ENCODE measurements around the gene FAHD2A. TPM values are rescaled to one million over a fixed set of nuclear protein-coding genes. Genes with fewer than 3 reads are reported as not detected.
A peak's percentile ranks its signal among the peaks of the same experiment; 100 is the strongest.
"Not testable (repeated sequence)": the region's sequence is repeated elsewhere in the genome, so short reads cannot be mapped to it uniquely, and the experiment has no call there.

The FAHD2A gene, protein sequence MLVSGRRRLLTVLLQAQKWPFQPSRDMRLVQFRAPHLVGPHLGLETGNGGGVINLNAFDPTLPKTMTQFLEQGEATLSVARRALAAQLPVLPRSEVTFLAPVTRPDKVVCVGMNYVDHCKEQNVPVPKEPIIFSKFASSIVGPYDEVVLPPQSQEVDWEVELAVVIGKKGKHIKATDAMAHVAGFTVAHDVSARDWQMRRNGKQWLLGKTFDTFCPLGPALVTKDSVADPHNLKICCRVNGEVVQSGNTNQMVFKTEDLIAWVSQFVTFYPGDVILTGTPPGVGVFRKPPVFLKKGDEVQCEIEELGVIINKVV
- 43.0 TPM for polyA plus RNA-seq
- long read RNA-seq, donor 1, full-length matches to known transcripts = 8 of 8 reads
- long read RNA-seq, donor 1, partial matches to known transcripts = 0 of 8 reads
- long read RNA-seq, donor 1, other reads (novel, unspliced or antisense) = 0 of 8 reads
- long read RNA-seq, donor 2, full-length matches to known transcripts = 11 of 16 reads
- long read RNA-seq, donor 2, partial matches to known transcripts = 5 of 16 reads
- long read RNA-seq, donor 2, other reads (novel, unspliced or antisense) = 0 of 16 reads
- long read RNA-seq, donor 3 = 0 reads
- long read RNA-seq, donor 4 = 0 reads
- long read RNA-seq, donor 5, full-length matches to known transcripts = 3 of 3 reads
- long read RNA-seq, donor 5, partial matches to known transcripts = 0 of 3 reads
- long read RNA-seq, donor 5, other reads (novel, unspliced or antisense) = 0 of 3 reads
- long read RNA-seq, donor 6, full-length matches to known transcripts = 4 of 16 reads
- long read RNA-seq, donor 6, partial matches to known transcripts = 12 of 16 reads
- long read RNA-seq, donor 6, other reads (novel, unspliced or antisense) = 0 of 16 reads
- long read RNA-seq, donor 7, partial matches to known transcripts = 0 of 1 reads
- long read RNA-seq, donor 7, other reads (novel, unspliced or antisense) = 0 of 1 reads
- long read RNA-seq, donor 8, full-length matches to known transcripts = 16 of 16 reads
- long read RNA-seq, donor 8, partial matches to known transcripts = 0 of 16 reads
- long read RNA-seq, donor 8, other reads (novel, unspliced or antisense) = 0 of 16 reads
- long read RNA-seq, donor 9, full-length matches to known transcripts = 8 of 14 reads
- long read RNA-seq, donor 9, partial matches to known transcripts = 6 of 14 reads
- long read RNA-seq, donor 9, other reads (novel, unspliced or antisense) = 0 of 14 reads
- long read RNA-seq, donor 10, full-length matches to known transcripts = 8 of 8 reads
- long read RNA-seq, donor 10, partial matches to known transcripts = 0 of 8 reads
- long read RNA-seq, donor 10, other reads (novel, unspliced or antisense) = 0 of 8 reads
- long read RNA-seq, donor 11, full-length matches to known transcripts = 2 of 2 reads
- long read RNA-seq, donor 11, partial matches to known transcripts = 0 of 2 reads
- long read RNA-seq, donor 11, other reads (novel, unspliced or antisense) = 0 of 2 reads

DNA sequence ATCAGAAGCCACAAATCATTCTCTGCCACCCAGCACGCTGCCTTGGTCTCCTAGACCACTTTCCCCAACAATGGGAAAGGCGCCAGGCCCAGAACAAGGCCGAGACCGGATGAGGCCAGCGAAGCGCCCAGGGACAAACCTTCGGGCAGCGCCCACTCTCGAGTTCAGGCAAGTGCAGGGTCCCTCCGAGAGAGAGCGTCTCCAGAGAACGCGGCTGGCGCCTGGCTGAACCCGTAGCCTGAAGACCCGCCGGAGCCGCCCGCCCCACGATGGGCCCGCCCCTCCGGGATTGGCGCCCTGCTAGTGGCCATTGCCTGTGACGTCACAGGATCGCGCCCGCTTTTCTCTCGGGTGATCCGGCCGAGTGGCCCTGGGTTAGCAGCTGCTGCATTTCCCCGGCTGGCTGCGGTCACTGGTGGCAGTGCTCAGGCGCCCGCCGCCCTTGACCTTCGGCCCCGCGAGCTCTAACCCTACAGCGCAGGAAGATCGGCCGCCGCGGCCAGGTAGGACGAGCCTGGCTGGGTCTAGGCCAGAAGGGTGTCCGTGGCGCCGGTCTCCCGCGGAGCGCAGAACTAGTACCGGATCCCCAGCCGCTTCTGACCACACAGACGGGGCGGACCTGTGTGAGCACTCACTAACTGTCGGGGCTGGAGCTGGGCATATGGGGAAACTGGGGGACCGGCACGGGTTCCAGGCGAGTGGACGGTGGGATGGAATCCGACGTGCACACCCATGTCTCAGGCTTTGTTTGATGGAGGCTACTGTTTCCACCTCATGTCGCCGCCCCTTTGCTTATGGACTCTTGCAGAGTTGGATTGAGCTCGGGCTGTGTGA, at the start of gene FAHD2A:
Gene FAHD2A, plus strand, starts transcription at position 339 of the 834 bp plus-strand sequence. CDS start 2,851 bp downstream, outside the sequence.
- WGBS (ENCODE audit: insufficient coverage, low lambda C conversion rate) = 0% methylated on average over 1 of the region's 64 CpGs
- H3K27ac ChIP-seq (ENCODE audit: low read length) = peak within 1 kb of the TSS; percentile 94

DNA sequence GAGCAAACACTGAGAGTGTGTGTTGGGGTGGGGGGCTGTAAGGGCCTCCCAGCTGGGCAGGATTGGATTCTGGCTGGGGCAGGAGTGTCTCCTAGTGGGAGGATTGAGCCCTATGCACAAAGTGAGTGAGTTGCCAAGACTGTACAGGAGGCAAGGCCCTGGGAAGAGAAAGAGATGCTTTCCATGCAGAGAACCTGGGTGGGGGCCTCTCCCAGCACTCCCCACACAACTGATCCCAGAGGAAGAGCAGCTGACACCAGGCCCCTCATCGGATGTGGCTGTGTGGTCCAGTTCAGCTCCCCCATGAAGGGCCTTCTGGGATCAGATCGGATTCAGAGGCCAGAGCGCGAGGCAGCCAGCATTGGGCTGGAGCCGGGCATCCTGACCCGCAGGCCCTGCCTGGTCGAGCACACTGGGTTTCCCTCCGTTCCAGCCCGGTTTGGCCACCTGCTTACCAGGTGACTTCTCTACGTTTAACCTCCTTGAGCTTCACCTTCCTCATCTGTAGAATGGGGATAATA, 49.4 kb upstream of the FAHD2A start:
- Histone ChIP-seq H3K4me1 (ENCODE audit: control insufficient read depth, insufficient read depth, low read length) (no peaks in the 10 kb centered on the region), H3K36me3 (ENCODE audit: control insufficient read depth, insufficient read depth, low read length) (no peaks in the 10 kb centered on the region), H3K9me3 (ENCODE audit: control insufficient read depth, low read depth, low read length) (peaks cover 4% of the 10 kb centered on the region), H3K27ac (ENCODE audit: low read length) (no peak overlapping the region), H3K4me3 (ENCODE audit: low read length) (no peak overlapping the region), H3K27me3 (ENCODE audit: control insufficient read depth, insufficient read depth, low read length) (peaks cover 23% of the 10 kb centered on the region)
- WGBS (ENCODE audit: insufficient coverage, low lambda C conversion rate) = no CpG with 5 or more reads among the region's 10 CpGs
- DNase-seq = no peak

More for the DNA sequence above, at the start of gene FAHD2A:
- peaks cover 5% of the 10 kb centered on the region for H3K9me3 ChIP-seq (ENCODE audit: control insufficient read depth, low read depth, low read length)
- peak; percentile 94 to 96 for DNase-seq
- H3K27me3 ChIP-seq (ENCODE audit: control insufficient read depth, insufficient read depth, low read length) = no peaks in the 10 kb centered on the region
- H3K4me1 ChIP-seq (ENCODE audit: control insufficient read depth, insufficient read depth, low read length) = peaks cover 2% of the 10 kb centered on the region
- peaks cover 2% of the 10 kb centered on the region for H3K36me3 ChIP-seq (ENCODE audit: control insufficient read depth, insufficient read depth, low read length)
- H3K4me3 ChIP-seq (ENCODE audit: low read length) = peak within 1 kb of the TSS; percentile 98

DNA sequence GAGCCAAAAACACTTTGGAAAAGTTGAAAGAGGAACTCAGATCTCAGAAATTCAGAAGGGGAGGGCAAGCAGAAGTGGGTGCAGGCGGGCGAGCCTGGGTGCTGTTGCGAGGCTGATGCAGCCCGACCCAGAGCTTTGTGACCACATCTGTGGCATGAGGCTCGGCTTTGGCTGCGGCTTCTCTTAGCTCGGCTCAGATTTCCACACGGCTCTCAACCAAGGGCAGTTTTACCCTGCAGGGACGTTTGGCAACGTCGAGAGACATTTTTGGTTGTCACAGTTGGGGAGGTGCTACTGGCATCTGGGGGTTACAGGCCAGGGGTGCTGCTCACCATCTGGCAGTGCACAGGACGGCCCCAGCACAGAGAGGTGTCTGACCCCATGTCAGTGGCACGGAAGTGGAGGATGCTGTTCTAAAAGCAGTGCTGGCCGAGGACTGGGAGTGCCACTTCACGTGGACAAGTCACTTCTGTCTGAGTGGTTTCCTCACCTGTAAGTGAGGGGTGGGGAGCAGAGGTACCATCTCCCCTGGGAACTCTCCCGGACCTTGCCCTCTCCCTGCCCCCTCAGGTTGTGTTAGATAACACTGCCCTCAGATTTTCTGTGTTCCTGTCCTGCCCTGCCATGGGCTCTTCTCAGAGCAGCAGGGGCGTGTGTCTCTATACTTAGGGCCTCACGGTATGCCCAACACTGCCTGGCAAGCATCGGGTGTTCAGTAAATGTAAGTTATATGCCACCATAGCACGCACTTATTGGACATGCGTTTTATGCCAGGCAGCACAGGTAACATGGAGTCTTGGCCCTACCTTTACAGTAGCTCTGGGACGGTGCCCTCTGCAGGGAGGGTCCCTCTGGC, 48.7 kb upstream of the FAHD2A start:
- Histone ChIP-seq H3K27ac (ENCODE audit: low read length) (no peak overlapping the region), H3K4me1 (ENCODE audit: control insufficient read depth, insufficient read depth, low read length) (no peaks in the 10 kb centered on the region), H3K36me3 (ENCODE audit: control insufficient read depth, insufficient read depth, low read length) (no peaks in the 10 kb centered on the region), H3K27me3 (ENCODE audit: control insufficient read depth, insufficient read depth, low read length) (peaks cover 18% of the 10 kb centered on the region), H3K9me3 (ENCODE audit: control insufficient read depth, low read depth, low read length) (peaks cover 4% of the 10 kb centered on the region), H3K4me3 (ENCODE audit: low read length) (no peak overlapping the region)
- no CpG with 5 or more reads among the region's 22 CpGs for WGBS (ENCODE audit: insufficient coverage, low lambda C conversion rate)
- no peak for DNase-seq

DNA sequence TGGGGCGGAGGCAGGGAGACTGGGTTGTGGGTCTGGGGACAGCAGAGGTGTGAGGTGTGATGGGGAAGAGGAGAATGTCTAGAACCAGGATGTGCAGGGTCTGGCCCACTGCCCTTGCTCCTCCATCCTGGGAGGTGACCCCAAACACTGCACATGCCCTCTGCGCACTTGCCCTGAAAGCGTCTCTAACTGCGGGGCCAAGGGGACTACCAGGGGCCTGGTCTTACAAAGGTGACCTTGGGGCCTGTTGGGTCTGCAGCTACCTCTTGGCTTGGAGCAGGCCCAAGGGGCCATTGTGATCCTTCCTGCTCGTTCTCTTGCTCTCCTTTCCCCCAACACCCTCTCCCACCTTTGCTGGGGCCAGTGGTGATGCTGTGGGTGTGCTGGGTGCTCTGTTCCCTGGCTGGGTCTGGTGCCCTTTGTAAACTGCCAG, 48.0 kb upstream of the FAHD2A start:
- no peaks in the 10 kb centered on the region for H3K4me1 ChIP-seq (ENCODE audit: control insufficient read depth, insufficient read depth, low read length)
- H3K4me3 ChIP-seq (ENCODE audit: low read length) = no peak overlapping the region
- H3K27ac ChIP-seq (ENCODE audit: low read length) = no peak overlapping the region
- WGBS (ENCODE audit: insufficient coverage, low lambda C conversion rate) = no CpG with 5 or more reads among the region's 5 CpGs
- peaks cover 16% of the 10 kb centered on the region for H3K27me3 ChIP-seq (ENCODE audit: control insufficient read depth, insufficient read depth, low read length)
- H3K9me3 ChIP-seq (ENCODE audit: control insufficient read depth, low read depth, low read length) = peaks cover 4% of the 10 kb centered on the region
- no peak for DNase-seq
- no peaks in the 10 kb centered on the region for H3K36me3 ChIP-seq (ENCODE audit: control insufficient read depth, insufficient read depth, low read length)

DNA sequence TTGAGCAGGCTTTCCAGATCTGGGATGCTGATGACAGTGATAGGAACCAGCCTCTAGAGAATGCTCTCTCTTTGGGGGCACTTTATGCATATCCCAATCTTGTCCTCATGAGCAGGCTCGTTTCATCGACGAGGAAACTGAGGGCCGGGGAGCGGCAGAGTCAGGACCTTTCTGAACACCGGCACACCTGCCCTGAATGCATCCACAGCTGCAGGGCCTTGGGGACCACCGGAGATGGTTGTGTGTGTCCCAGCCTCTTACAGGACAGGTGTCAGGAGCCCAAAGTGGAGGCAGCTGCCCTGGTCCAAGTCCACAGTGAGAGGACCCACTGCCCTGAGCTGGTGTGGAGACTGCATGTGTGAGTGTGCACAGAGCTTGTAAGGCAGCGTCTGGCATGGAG, 47.6 kb upstream of the FAHD2A start:
- H3K36me3 ChIP-seq (ENCODE audit: control insufficient read depth, insufficient read depth, low read length) = no peaks in the 10 kb centered on the region
- H3K9me3 ChIP-seq (ENCODE audit: control insufficient read depth, low read depth, low read length) = peaks cover 4% of the 10 kb centered on the region
- DNase-seq = no peak
- no CpG with 5 or more reads among the region's 8 CpGs for WGBS (ENCODE audit: insufficient coverage, low lambda C conversion rate)
- no peak overlapping the region for H3K27ac ChIP-seq (ENCODE audit: low read length)
- H3K4me1 ChIP-seq (ENCODE audit: control insufficient read depth, insufficient read depth, low read length) = no peaks in the 10 kb centered on the region
- peaks cover 13% of the 10 kb centered on the region for H3K27me3 ChIP-seq (ENCODE audit: control insufficient read depth, insufficient read depth, low read length)
- no peak overlapping the region for H3K4me3 ChIP-seq (ENCODE audit: low read length)

DNA sequence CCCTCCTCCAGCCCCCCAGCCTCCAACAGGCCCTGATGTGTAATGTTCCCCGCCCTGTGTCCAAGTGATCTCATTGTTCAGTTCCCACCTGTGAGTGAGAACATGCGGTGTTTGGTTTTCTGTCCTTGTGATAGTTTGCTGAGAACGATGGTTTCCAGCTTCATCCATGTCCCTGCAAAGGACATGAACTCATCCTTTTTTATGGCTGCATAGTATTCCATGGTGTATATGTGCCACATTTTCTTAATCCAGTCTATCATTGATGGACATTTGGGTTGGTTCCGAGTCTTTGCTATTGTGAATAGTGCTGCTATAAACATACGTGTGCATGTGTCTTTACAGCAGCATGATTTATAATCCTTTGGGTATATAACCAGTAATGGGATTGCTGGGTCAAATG, 47.0 kb upstream of the FAHD2A start:
- H3K36me3 ChIP-seq (ENCODE audit: control insufficient read depth, insufficient read depth, low read length); H3K27ac ChIP-seq (ENCODE audit: low read length); H3K4me3 ChIP-seq (ENCODE audit: low read length); H3K9me3 ChIP-seq (ENCODE audit: control insufficient read depth, low read depth, low read length); H3K27me3 ChIP-seq (ENCODE audit: control insufficient read depth, insufficient read depth, low read length); H3K4me1 ChIP-seq (ENCODE audit: control insufficient read depth, insufficient read depth, low read length); DNase-seq: not testable (repeated sequence)
- WGBS (ENCODE audit: insufficient coverage, low lambda C conversion rate) = no CpG with 5 or more reads among the region's 5 CpGs

DNA sequence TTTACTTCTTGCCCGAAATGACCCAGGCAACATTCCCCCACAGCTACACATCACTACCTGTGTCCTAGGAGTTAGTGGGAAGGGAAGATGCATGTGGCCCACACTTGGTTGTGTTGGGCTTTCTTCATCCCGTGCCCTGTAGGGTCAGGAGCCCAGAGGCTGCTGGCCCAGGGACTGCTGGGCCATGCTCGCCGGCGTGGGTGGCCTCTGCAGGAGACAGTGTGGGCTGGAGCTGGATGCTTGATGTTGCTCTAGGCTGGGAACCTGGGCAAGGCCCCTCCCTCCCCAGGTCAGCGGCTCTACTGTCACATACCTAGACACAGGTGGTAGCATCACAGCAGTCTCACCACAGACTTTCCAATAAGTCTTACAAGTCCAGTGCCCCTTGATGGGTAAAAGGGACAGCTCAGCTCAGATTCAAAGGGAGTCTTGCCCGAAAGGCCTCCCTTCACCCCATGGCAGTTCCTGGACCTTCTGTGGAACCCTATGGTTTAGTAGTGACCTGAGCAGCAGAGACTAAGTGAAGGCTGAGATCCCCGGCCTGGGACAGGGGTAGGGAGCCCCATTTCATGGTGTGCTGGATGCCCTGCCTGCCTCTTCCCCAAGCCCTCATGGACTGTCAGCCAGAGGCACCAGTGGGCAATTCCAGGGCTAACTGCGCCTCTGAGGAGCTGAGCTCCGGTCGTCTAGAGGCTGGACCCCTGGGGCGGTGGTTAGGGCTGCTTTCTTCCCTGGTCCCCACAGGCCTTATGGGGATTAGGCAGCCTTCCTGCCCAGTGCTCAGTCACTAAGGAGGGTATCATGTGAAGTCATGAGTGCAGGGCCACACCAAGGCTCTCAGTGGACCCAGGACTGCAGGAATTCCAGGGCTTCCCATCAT, 45.4 kb upstream of the FAHD2A start:
- no CpG with 5 or more reads among the region's 12 CpGs for WGBS (ENCODE audit: insufficient coverage, low lambda C conversion rate)

DNA sequence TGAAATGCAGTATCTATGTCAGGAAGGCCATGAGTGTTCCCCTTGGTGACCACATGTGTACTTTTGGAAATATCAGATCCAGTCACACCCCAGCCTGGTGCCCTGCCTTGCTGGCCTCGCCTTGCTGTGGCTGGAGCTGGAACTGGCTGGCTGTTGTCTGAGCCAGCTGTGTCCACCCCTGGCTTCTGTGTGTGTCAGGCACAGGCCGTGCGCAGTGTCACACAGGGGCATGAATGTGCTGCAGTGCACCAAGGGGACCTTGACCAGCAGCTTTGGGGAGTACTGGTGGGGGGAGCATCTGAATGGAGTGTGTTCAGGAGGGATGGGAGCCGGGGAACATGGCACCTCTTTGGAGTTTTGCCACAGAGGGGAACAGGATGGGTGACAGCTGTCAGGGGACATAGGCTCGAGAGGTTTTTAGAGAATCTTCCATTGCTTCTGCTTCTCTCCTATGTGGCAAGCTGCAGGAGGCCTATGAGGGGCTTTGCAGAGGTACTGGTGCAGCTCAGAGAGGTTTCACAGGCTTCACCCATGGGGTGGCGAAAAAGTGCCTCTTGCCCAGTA, 44.7 kb upstream of the FAHD2A start:
- Histone ChIP-seq H3K4me1 (ENCODE audit: control insufficient read depth, insufficient read depth, low read length) (no peaks in the 10 kb centered on the region), H3K9me3 (ENCODE audit: control insufficient read depth, low read depth, low read length) (peaks cover 4% of the 10 kb centered on the region), H3K27ac (ENCODE audit: low read length) (no peak overlapping the region), H3K27me3 (ENCODE audit: control insufficient read depth, insufficient read depth, low read length) (peaks cover 16% of the 10 kb centered on the region), H3K36me3 (ENCODE audit: control insufficient read depth, insufficient read depth, low read length) (no peaks in the 10 kb centered on the region), H3K4me3 (ENCODE audit: low read length) (no peak overlapping the region)
- DNase-seq = no peak
- no CpG with 5 or more reads among the region's 6 CpGs for WGBS (ENCODE audit: insufficient coverage, low lambda C conversion rate)

More for the DNA sequence above, 45.4 kb upstream of the FAHD2A start:
- Histone ChIP-seq H3K4me3 (ENCODE audit: low read length) (no peak overlapping the region), H3K27me3 (ENCODE audit: control insufficient read depth, insufficient read depth, low read length) (peaks cover 13% of the 10 kb centered on the region), H3K9me3 (ENCODE audit: control insufficient read depth, low read depth, low read length) (peaks cover 4% of the 10 kb centered on the region), H3K4me1 (ENCODE audit: control insufficient read depth, insufficient read depth, low read length) (no peaks in the 10 kb centered on the region), H3K36me3 (ENCODE audit: control insufficient read depth, insufficient read depth, low read length) (no peaks in the 10 kb centered on the region), H3K27ac (ENCODE audit: low read length) (no peak overlapping the region)
- DNase-seq = no peak
